Measurements from ENCODE around the gene NBEA.

NBEA gene

DNA sequence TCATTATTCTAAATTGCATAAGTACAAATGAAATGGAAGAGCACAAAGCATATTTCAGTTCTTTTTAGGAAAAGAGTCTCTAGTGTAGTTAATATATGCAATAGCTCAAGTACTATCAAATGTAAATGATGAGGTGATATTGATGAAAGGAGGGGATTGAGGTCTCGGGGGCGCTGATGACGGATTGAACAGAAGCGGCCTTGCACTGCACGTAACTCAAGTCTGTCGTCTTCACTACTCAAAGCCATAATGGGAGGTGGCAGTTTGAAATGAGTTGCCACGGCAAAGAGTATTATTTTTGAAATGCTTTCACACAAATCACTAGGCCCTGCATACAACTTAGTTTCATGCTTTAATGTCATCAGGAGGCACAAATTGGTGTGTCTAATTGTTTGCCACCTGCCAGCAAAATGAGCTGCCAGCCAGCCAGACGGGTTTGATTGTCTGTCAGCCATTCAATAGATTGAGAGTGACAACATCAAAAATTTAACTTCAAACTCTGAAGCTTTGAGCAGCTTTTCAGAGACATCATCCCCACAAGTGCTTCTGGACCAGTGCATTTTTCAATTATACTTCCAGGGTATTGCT lies 256.6 kb downstream of the NBEA start:
- DNase-seq (ENCODE audit: low read depth): no peak

DNA sequence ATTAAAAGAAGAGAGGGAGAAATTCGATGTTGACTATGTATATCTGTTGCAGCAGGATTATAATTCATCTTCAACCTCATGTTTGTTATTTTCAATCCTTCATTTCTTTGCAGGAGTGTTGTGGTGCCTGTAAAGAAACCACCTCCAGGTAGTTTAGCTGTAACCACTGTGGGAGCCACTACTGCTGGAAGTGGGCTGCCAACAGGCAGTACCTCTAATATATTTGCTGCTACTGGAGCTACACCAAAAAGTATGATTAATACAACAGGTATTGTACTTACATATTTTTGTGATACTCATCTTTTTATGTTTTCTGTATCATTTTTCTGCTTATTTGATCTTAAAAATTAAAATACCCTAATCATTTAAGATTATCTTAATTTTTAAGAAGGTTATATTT lies 266.5 kb downstream of the NBEA start:
- no peak for DNase-seq (ENCODE audit: low read depth)

More for the DNA sequence above, 256.6 kb downstream of the NBEA start:
- TF ChIP-seq, protein P1, sequence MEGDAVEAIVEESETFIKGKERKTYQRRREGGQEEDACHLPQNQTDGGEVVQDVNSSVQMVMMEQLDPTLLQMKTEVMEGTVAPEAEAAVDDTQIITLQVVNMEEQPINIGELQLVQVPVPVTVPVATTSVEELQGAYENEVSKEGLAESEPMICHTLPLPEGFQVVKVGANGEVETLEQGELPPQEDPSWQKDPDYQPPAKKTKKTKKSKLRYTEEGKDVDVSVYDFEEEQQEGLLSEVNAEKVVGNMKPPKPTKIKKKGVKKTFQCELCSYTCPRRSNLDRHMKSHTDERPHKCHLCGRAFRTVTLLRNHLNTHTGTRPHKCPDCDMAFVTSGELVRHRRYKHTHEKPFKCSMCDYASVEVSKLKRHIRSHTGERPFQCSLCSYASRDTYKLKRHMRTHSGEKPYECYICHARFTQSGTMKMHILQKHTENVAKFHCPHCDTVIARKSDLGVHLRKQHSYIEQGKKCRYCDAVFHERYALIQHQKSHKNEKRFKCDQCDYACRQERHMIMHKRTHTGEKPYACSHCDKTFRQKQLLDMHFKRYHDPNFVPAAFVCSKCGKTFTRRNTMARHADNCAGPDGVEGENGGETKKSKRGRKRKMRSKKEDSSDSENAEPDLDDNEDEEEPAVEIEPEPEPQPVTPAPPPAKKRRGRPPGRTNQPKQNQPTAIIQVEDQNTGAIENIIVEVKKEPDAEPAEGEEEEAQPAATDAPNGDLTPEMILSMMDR (IDR thresholded peaks at IDR 0.05; ENCODE audit: low read depth, low read length, missing control alignments): no peak
- no peak overlapping the region for H3K4me3 ChIP-seq (ENCODE audit: low read depth, low read length)

DNA sequence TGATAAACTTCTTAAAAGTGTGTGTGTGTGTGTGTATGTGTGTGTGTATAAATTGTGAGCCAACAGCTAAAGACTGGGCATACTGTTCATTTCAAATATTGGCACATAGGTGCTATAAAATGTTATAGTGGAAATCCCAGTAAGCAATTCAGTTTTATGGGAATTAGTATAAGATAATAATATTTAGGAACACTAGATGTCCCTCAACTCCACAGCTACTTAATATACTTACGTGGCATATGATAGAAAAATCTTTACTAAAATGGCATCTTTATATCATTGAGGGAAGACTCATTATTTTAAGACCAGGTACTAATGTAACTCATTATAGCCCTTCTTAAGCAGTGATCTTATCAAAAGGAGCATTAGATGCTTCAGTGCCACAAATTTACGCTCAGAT lies 268.2 kb downstream of the NBEA start:
- DNase-seq (ENCODE audit: low read depth): no peak
- H3K4me3 ChIP-seq (ENCODE audit: low read depth, low read length): no peak overlapping the region
- TF ChIP-seq, protein P1 (IDR thresholded peaks at IDR 0.05; ENCODE audit: low read depth, low read length, missing control alignments): no peak

More for the DNA sequence above, 266.5 kb downstream of the NBEA start:
- H3K4me3 ChIP-seq (ENCODE audit: low read depth, low read length): no peak overlapping the region
- TF ChIP-seq, protein P1 (IDR thresholded peaks at IDR 0.05; ENCODE audit: low read depth, low read length, missing control alignments): no peak

DNA sequence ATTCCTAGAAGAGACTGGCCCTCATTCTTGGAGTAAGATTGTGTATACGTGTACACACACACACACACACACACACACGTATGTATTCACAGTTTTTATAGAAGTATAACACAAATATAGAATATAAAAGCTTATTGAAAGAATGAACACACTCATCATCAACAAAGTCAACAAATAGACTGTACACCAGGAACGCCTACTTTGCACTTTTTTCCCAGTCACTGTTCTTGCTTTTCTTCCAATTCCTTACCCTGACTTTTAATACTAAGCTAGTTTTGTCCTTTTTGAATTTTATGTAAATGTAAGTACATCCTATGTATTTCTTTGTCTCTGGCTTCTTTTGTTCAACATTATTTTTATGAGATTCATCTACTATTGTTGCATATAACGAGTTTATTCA lies 269.9 kb downstream of the NBEA start:
- TF ChIP-seq, protein P1 (IDR thresholded peaks at IDR 0.05; ENCODE audit: low read depth, low read length, missing control alignments): no peak
- DNase-seq (ENCODE audit: low read depth): no peak
- no peak overlapping the region for H3K4me3 ChIP-seq (ENCODE audit: low read depth, low read length)

DNA sequence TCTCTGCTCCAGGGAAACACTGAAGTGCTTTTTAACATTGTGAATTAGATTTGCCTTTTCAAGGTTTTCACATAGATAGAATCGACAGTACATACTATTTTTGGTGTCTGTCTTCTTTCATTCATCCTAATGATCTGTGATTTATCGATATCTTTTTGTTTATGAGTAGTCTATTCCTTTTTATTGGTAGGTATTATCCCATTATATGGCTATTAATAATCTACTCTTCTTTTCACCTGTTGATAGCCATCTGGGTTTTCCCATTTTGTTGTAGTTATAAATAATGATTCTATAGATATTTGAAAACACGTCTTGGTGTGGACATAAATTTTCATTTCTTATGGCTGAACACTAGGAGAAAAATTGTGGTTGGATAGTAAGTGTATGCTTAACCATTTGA lies 271.8 kb downstream of the NBEA start:
- TF ChIP-seq, protein P1 (IDR thresholded peaks at IDR 0.05; ENCODE audit: low read depth, low read length, missing control alignments): no peak
- H3K4me3 ChIP-seq (ENCODE audit: low read depth, low read length): no peak overlapping the region
- no peak for DNase-seq (ENCODE audit: low read depth)

DNA sequence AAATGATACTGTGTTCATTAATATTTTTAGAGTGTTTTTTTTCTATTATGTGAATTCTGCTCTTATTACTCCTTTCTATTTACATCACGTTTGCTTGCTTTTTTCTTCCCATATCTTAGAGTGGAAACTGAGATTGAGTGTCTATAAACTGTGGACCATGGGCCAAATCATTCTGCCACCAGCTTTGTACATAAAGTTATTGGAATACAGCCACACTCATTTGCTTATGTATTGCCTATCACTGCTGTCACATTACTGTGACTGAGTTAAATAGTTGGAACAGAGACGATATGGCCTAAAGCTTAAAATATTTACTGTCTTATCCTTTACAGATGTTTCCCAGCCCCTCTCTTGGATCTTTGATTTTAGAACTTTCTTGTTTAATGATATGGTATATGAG lies 274.1 kb downstream of the NBEA start:
- H3K4me3 ChIP-seq (ENCODE audit: low read depth, low read length): no peak overlapping the region
- TF ChIP-seq, protein P1 (IDR thresholded peaks at IDR 0.05; ENCODE audit: low read depth, low read length, missing control alignments): no peak
- DNase-seq (ENCODE audit: low read depth): no peak

DNA sequence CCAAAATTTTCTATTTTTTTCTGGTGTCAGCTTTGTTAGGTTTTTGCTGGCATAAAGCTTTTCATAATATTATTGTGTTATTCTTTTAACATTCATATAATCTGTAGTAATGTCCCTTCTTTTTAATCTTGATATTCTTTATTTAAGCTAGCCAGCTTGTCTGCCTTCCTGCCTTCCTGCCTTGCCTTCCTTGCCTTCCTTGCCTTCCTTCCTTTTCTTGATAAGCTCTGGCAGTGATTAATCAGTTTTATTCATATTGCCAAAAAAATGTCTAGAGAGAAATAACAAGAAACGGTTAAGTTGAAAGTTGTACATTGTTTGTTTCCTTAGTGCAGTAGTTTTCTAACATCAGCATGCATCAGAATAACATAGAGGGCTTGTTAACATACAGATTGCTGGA lies 277.0 kb downstream of the NBEA start:
- TF ChIP-seq, protein P1 (IDR thresholded peaks at IDR 0.05; ENCODE audit: low read depth, low read length, missing control alignments): no peak
- no peak for DNase-seq (ENCODE audit: low read depth)
- no peak overlapping the region for H3K4me3 ChIP-seq (ENCODE audit: low read depth, low read length)
